IPS DF 6.9 (cell line): ENCODE measurements around the gene LPCAT1.
"Not testable (repeated sequence)": the region's sequence is repeated elsewhere in the genome, so short reads cannot be mapped to it uniquely, and the experiment has no call there.

ENCODE experiments used
- DNase-seq: peaks from one replicate; pipeline ENCODE4 v3.0.0-alpha.2; 2013; ENCODE audit warnings: low read depth, low spot score
- H3K27ac ChIP-seq: one replicate; pipeline ENCODE4 v1.5.1; 2013; ENCODE audit warnings: low read length, control low read depth
- H3K27me3 ChIP-seq: 2 replicates; pipeline ENCODE4 v1.6.1; 2013; ENCODE audit warnings: mild to moderate bottlenecking, low read length; ENCODE audit not compliant: control insufficient read depth, insufficient read depth
- H3K36me3 ChIP-seq: 2 replicates; pipeline ENCODE4 v1.6.1; 2013; ENCODE audit warnings: low read length; ENCODE audit not compliant: control insufficient read depth, insufficient read depth
- H3K4me1 ChIP-seq: 2 replicates; pipeline ENCODE4 v1.6.1; 2013; ENCODE audit warnings: low read length; ENCODE audit not compliant: control insufficient read depth, insufficient read depth
- H3K4me3 ChIP-seq: 2 replicates; pipeline ENCODE4 v1.5.1; 2013; ENCODE audit warnings: mild to moderate bottlenecking, low read length
- H3K9me3 ChIP-seq: 2 replicates; pipeline ENCODE4 v1.6.1; 2013; ENCODE audit warnings: low read length, inconsistent platforms; ENCODE audit not compliant: control insufficient read depth, insufficient read depth
- WGBS: extraction: QIAGEN DNeasy Blood & Tissue Kit; methylation state at CpG from one replicate; pipeline ENCODE4 v1.1.7; 2013; ENCODE audit warnings: mixed read lengths, missing lambda C conversion rate; ENCODE audit not compliant: insufficient read length, insufficient coverage; 5-methylcytosine and 5-hydroxymethylcytosine counted together

The LPCAT1 gene

GRCh38 chr5:1462358-1462757 lies 61.4 kb downstream of the LPCAT1 start:
- Histone ChIP-seq H3K27me3 (no peaks in the 10 kb centered on the region), H3K4me3 (no peak overlapping the region), H3K9me3 (peaks cover 2% of the 10 kb centered on the region), H3K27ac (no peak overlapping the region), H3K4me1 (no peaks in the 10 kb centered on the region), H3K36me3 (peaks cover 42% of the 10 kb centered on the region)
- WGBS = no CpG with 5 or more reads among the region's 20 CpGs
- DNase-seq = no peak

GRCh38 chr5:1461396-1461795 lies 62.4 kb downstream of the LPCAT1 start:
- no peaks in the 10 kb centered on the region for H3K27me3 ChIP-seq
- DNase-seq = no peak
- H3K4me3 ChIP-seq = no peak overlapping the region
- no peaks in the 10 kb centered on the region for H3K4me1 ChIP-seq
- no peak overlapping the region for H3K27ac ChIP-seq
- no CpG with 5 or more reads among the region's 10 CpGs for WGBS
- peaks cover 2% of the 10 kb centered on the region for H3K9me3 ChIP-seq
- peaks cover 35% of the 10 kb centered on the region for H3K36me3 ChIP-seq

GRCh38 chr5:1460054-1460682 lies 63.6 kb downstream of the LPCAT1 start:
- Histone ChIP-seq H3K9me3 (peaks cover 2% of the 10 kb centered on the region), H3K27me3 (no peaks in the 10 kb centered on the region), H3K36me3 (peaks cover 24% of the 10 kb centered on the region), H3K4me1 (no peaks in the 10 kb centered on the region), H3K27ac (no peak overlapping the region), H3K4me3 (no peak overlapping the region)
- no peak for DNase-seq
- WGBS = no CpG with 5 or more reads among the region's 16 CpGs

GRCh38 chr5:1459435-1459834 lies 64.3 kb downstream of the LPCAT1 start:
- not testable (repeated sequence) for DNase-seq, H3K4me3 ChIP-seq, H3K27me3 ChIP-seq, H3K4me1 ChIP-seq, H3K27ac ChIP-seq, H3K9me3 ChIP-seq
- no CpG with 5 or more reads among the region's 2 CpGs for WGBS
- peaks cover 18% of the 10 kb centered on the region for H3K36me3 ChIP-seq

GRCh38 chr5:1456110-1456881 lies 67.5 kb downstream of the LPCAT1 start:
- H3K27ac ChIP-seq, H3K27me3 ChIP-seq, H3K4me3 ChIP-seq, H3K9me3 ChIP-seq, DNase-seq, H3K36me3 ChIP-seq, H3K4me1 ChIP-seq: not testable (repeated sequence)
- WGBS = no CpG with 5 or more reads among the region's 20 CpGs

- no peak for DNase-seq
Observed at GRCh38 chr5:1453613-1454012, 70.1 kb downstream of the LPCAT1 start.

GRCh38 chr5:1449081-1449630 lies 74.6 kb downstream of the LPCAT1 start:
- no peak for DNase-seq
- Histone ChIP-seq H3K9me3 (no peaks in the 10 kb centered on the region), H3K27me3 (peaks cover 25% of the 10 kb centered on the region), H3K27ac (no peak overlapping the region), H3K36me3 (no peaks in the 10 kb centered on the region), H3K4me3 (no peak overlapping the region), H3K4me1 (no peaks in the 10 kb centered on the region)
- WGBS = no CpG with 5 or more reads among the region's 12 CpGs

More at GRCh38 chr5:1453613-1454012, 70.1 kb downstream of the LPCAT1 start:
- H3K36me3 ChIP-seq = no peaks in the 10 kb centered on the region
- H3K27me3 ChIP-seq = no peaks in the 10 kb centered on the region
- H3K27ac ChIP-seq = no peak overlapping the region
- H3K4me1 ChIP-seq = no peaks in the 10 kb centered on the region
- WGBS = no CpG with 5 or more reads among the region's 2 CpGs
- H3K4me3 ChIP-seq = no peak overlapping the region
- H3K9me3 ChIP-seq = peaks cover 2% of the 10 kb centered on the region

- Histone ChIP-seq H3K27ac (no peak overlapping the region), H3K4me3 (no peak overlapping the region), H3K4me1 (no peaks in the 10 kb centered on the region), H3K27me3 (peaks cover 31% of the 10 kb centered on the region), H3K9me3 (no peaks in the 10 kb centered on the region), H3K36me3 (no peaks in the 10 kb centered on the region)
- no peak for DNase-seq
- no CpG with 5 or more reads among the region's 5 CpGs for WGBS
Observed at GRCh38 chr5:1448511-1449011, 75.2 kb downstream of the LPCAT1 start.

GRCh38 chr5:1447671-1448361 lies 75.9 kb downstream of the LPCAT1 start:
- Histone ChIP-seq H3K36me3 (no peaks in the 10 kb centered on the region), H3K9me3 (no peaks in the 10 kb centered on the region), H3K27me3 (peaks cover 37% of the 10 kb centered on the region), H3K4me1 (no peaks in the 10 kb centered on the region), H3K27ac (no peak overlapping the region), H3K4me3 (no peak overlapping the region)
- no peak for DNase-seq
- no CpG with 5 or more reads among the region's 16 CpGs for WGBS

GRCh38 chr5:1446602-1447343 lies 77.0 kb downstream of the LPCAT1 start:
- Histone ChIP-seq H3K9me3 (no peaks in the 10 kb centered on the region), H3K4me3 (no peak overlapping the region), H3K27me3 (peaks cover 39% of the 10 kb centered on the region), H3K4me1 (no peaks in the 10 kb centered on the region), H3K27ac (no peak overlapping the region), H3K36me3 (no peaks in the 10 kb centered on the region)
- no CpG with 5 or more reads among the region's 16 CpGs for WGBS
- DNase-seq = no peak
